ENCODE results near the gene RTN4. TPM values are rescaled to one million over a fixed set of nuclear protein-coding genes. Genes with fewer than 3 reads are reported as not detected.

The RTN4 gene
- polyA plus RNA-seq, 1 donor (not counting 4 experiments of a cell fraction or from before 2014, with no cell fraction given), result 406 TPM

DNA sequence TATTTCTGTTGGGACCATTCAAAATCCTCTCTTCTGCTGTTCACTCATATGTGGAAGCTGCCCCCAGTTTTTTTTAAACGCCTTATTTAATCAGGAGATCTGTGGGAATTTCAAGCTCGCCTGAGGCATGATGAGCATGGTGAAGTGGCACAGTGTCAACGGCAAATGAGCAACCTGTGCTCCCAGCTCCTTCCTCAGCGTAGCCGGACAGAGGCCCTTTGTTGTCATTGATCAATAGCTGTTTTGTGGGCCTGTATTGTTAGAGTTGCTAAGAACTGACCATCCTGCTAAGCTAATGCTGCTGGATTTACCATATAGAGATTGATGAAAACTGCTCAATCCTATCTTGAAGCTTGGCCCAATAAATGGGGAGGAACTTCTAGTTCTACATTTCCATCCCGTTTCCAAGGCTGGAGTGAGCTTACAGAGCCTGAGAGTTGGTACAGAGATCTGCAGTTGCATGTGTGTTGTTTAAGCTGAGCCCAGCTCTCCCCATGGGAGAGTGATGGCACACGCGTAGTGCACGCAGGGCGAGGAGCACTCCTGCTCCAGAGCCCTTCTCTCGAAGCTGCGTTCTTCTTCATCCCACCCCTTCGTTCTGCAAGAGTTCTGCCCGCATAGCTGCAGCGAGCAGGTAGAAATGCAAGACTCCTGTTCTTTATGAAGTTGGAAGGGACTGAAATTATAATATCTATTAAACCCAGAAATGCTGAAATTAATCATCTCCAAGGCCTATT lies 108.8 kb downstream of the RTN4 start:
- no peaks in the 10 kb centered on the region for H3K27me3 ChIP-seq (ENCODE audit: control insufficient read depth, extremely low read depth, insufficient read depth, low read length)
- no peaks in the 10 kb centered on the region for H3K9me1 ChIP-seq (ENCODE audit: control insufficient read depth, extremely low read depth, insufficient read depth, low read length)
- no peak overlapping the region for H2AFZ ChIP-seq (ENCODE audit: control insufficient read depth, low read length)
- FAIRE-seq, result no peak
- dilution Hi-C loops (cut with MboI; ENCODE audit: extremely low pct_ligation_motif_present, low sequenced_read_pairs), result no loop called here
- no peaks in the 10 kb centered on the region for H3K9me3 ChIP-seq (ENCODE audit: control insufficient read depth, low read depth, low read length)
- H4K20me1 ChIP-seq (ENCODE audit: control insufficient read depth, extremely low read depth, insufficient read depth, low read length), result no peaks in the 10 kb centered on the region
- no peak for DNase-seq (ENCODE audit: low read depth, low spot score)
- no peak overlapping the region for H3K27ac ChIP-seq (ENCODE audit: control insufficient read depth, insufficient read depth, low read length)
- H3K79me2 ChIP-seq (ENCODE audit: control insufficient read depth, insufficient read depth, low read length), result no peaks in the 10 kb centered on the region
- no peak overlapping the region for H3K4me2 ChIP-seq (ENCODE audit: control insufficient read depth, extremely low read depth, insufficient read depth, low read depth, low read length)
- H3K9ac ChIP-seq (ENCODE audit: control insufficient read depth, extremely low read depth, insufficient read depth, low read length), result no peak overlapping the region
- no peaks in the 10 kb centered on the region for H3K36me3 ChIP-seq (ENCODE audit: control insufficient read depth in 2 of 2, extremely low read depth in 1 of 2, insufficient read depth in 2 of 2, low read length in 2 of 2)
- peaks cover 10% of the 10 kb centered on the region for H3K4me1 ChIP-seq (ENCODE audit: control insufficient read depth, extremely low read depth, insufficient read depth, low read length)
- TF ChIP-seq, protein P1, sequence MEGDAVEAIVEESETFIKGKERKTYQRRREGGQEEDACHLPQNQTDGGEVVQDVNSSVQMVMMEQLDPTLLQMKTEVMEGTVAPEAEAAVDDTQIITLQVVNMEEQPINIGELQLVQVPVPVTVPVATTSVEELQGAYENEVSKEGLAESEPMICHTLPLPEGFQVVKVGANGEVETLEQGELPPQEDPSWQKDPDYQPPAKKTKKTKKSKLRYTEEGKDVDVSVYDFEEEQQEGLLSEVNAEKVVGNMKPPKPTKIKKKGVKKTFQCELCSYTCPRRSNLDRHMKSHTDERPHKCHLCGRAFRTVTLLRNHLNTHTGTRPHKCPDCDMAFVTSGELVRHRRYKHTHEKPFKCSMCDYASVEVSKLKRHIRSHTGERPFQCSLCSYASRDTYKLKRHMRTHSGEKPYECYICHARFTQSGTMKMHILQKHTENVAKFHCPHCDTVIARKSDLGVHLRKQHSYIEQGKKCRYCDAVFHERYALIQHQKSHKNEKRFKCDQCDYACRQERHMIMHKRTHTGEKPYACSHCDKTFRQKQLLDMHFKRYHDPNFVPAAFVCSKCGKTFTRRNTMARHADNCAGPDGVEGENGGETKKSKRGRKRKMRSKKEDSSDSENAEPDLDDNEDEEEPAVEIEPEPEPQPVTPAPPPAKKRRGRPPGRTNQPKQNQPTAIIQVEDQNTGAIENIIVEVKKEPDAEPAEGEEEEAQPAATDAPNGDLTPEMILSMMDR (optimal IDR thresholded peaks at IDR 0.05 in 1 of 3, IDR thresholded peaks at IDR 0.05 in 1 of 3, conservative IDR thresholded peaks at IDR 0.05 in 1 of 3; ENCODE audit: extremely low read depth in 1 of 3, insufficient read depth in 2 of 3, low read length in 3 of 3), result no peak
- no peak for TF ChIP-seq EZH2 (IDR thresholded peaks at IDR 0.05; ENCODE audit: low read length)
- H3K4me3 ChIP-seq (ENCODE audit: control insufficient read depth in 2 of 3, extremely low read depth in 1 of 3, insufficient read depth in 2 of 3, low read depth in 1 of 3, low read length in 3 of 3), result no peak overlapping the region

DNA sequence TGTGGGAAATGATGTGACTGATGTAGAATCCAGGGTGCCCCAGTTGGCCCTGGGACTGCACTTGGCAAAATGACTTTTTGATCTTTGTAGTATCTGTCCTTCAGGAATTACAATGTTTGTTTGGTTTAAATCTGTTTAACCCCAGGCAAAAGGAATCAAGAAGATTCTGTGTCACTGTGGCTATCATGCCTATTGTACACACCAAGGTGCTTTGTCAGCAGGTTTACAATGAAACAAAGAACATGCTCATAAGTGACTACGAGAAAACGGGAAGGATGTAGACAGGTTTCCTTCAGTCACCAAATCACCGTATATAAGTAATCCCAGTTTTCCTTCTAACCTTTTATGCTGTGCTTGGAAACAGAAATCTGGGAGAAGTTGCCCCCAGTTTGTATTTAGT lies 109.5 kb downstream of the RTN4 start:
- TF ChIP-seq, protein P1 (optimal IDR thresholded peaks at IDR 0.05 in 1 of 3, IDR thresholded peaks at IDR 0.05 in 1 of 3, conservative IDR thresholded peaks at IDR 0.05 in 1 of 3; ENCODE audit: extremely low read depth in 1 of 3, insufficient read depth in 2 of 3, low read length in 3 of 3), result no peak
- no peak for TF ChIP-seq EZH2 (IDR thresholded peaks at IDR 0.05; ENCODE audit: low read length)
- no peak overlapping the region for H3K4me2 ChIP-seq (ENCODE audit: control insufficient read depth, extremely low read depth, insufficient read depth, low read depth, low read length)
- no peaks in the 10 kb centered on the region for H3K36me3 ChIP-seq (ENCODE audit: control insufficient read depth in 2 of 2, extremely low read depth in 1 of 2, insufficient read depth in 2 of 2, low read length in 2 of 2)
- no peaks in the 10 kb centered on the region for H3K9me3 ChIP-seq (ENCODE audit: control insufficient read depth, low read depth, low read length)
- H3K9me1 ChIP-seq (ENCODE audit: control insufficient read depth, extremely low read depth, insufficient read depth, low read length), result no peaks in the 10 kb centered on the region
- peaks cover 5% of the 10 kb centered on the region for H3K4me1 ChIP-seq (ENCODE audit: control insufficient read depth, extremely low read depth, insufficient read depth, low read length)
- no peak overlapping the region for H3K27ac ChIP-seq (ENCODE audit: control insufficient read depth, insufficient read depth, low read length)
- dilution Hi-C loops (cut with MboI; ENCODE audit: extremely low pct_ligation_motif_present, low sequenced_read_pairs), result no loop called here
- no peak overlapping the region for H3K9ac ChIP-seq (ENCODE audit: control insufficient read depth, extremely low read depth, insufficient read depth, low read length)
- no peaks in the 10 kb centered on the region for H3K27me3 ChIP-seq (ENCODE audit: control insufficient read depth, extremely low read depth, insufficient read depth, low read length)
- H4K20me1 ChIP-seq (ENCODE audit: control insufficient read depth, extremely low read depth, insufficient read depth, low read length), result no peaks in the 10 kb centered on the region
- no peak overlapping the region for H2AFZ ChIP-seq (ENCODE audit: control insufficient read depth, low read length)
- FAIRE-seq (peak; percentile 17), DNase-seq (ENCODE audit: low read depth, low spot score) (no peak)
- no peaks in the 10 kb centered on the region for H3K79me2 ChIP-seq (ENCODE audit: control insufficient read depth, insufficient read depth, low read length)
- no peak overlapping the region for H3K4me3 ChIP-seq (ENCODE audit: control insufficient read depth in 2 of 3, extremely low read depth in 1 of 3, insufficient read depth in 2 of 3, low read depth in 1 of 3, low read length in 3 of 3)
